HepG2 (cell line): ENCODE results near the gene DDX23. TPM values are rescaled to one million over a fixed set of nuclear protein-coding genes. Genes with fewer than 3 reads are reported as not detected.

Experiments used
- GABPB1 ChIP-seq: IDR thresholded peaks from 2 replicates; pipeline ENCODE4 v1.6.1; 2016; ENCODE audit warnings: mild to moderate bottlenecking, missing genetic modification reagents, moderate library complexity, missing compliant biosample characterization
- HCFC1 ChIP-seq: fragments of 150-350 bp; IDR thresholded peaks from 2 replicates; pipeline ENCODE4 v1.6.1; 2014; ENCODE audit warnings: low read depth, low read length
- HNF1A ChIP-seq, 2 experiments: sonication (generic) in 1 of 2; formaldehyde crosslinking in 1 of 2; IDR thresholded peaks; 2 replicates each; pipeline versions ENCODE4 v1.4.0 to v1.6.1; 2016 to 2020; ENCODE audit warnings: borderline replicate concordance in 1 of 2, low read depth in 1 of 2, mild to moderate bottlenecking in 1 of 2, missing genetic modification reagents in 1 of 2
- KDM2A ChIP-seq: sonication (generic); formaldehyde crosslinking; IDR thresholded peaks from 2 replicates; pipeline ENCODE4 v1.4.0; 2020; ENCODE audit warnings: low read depth, missing genetic modification reagents, borderline replicate concordance
- KDM5B ChIP-seq: sonication (generic); formaldehyde crosslinking; IDR thresholded peaks from 2 replicates; pipeline ENCODE4 v1.4.0; 2020; ENCODE audit warnings: missing genetic modification reagents, mild to moderate bottlenecking, borderline replicate concordance
- NONO ChIP-seq, 2 experiments: fragments of 450-650 bp in 1 of 2; sonication (generic) in 1 of 2; formaldehyde crosslinking in 1 of 2; IDR thresholded peaks in 1 of 2; conservative IDR thresholded peaks in 1 of 2; 2 replicates each; pipeline versions ENCODE4 v1.6.1 to v1.8.0; 2017 to 2022; ENCODE audit warnings: mild to moderate bottlenecking in 1 of 2, missing genetic modification reagents in 1 of 2, moderate library complexity in 1 of 2
- TFDP2 ChIP-seq: sonication (generic); formaldehyde crosslinking; IDR thresholded peaks from 2 replicates; pipeline ENCODE4 v1.4.0; 2020; ENCODE audit warnings: missing genetic modification reagents
- ZNF343 ChIP-seq: sonication (generic); formaldehyde crosslinking; IDR thresholded peaks from 2 replicates; pipeline ENCODE4 v1.4.0; 2020; ENCODE audit warnings: mild to moderate bottlenecking, missing genetic modification reagents
- ZNF446 ChIP-seq: sonication (generic); formaldehyde crosslinking; IDR thresholded peaks from 2 replicates; pipeline ENCODE4 v1.5.0; 2020; ENCODE audit warnings: mild to moderate bottlenecking, missing genetic modification reagents
- ZNF589 ChIP-seq: sonication (generic); formaldehyde crosslinking; conservative IDR thresholded peaks from 2 replicates; pipeline ENCODE4 v1.8.0; 2022; ENCODE audit warnings: mild to moderate bottlenecking, moderate library complexity, missing genetic modification reagents
- polyA plus RNA-seq, 8 experiments: library from polyadenylated mRNA; depleted of rRNA in 3 of 8; stranded (reverse) in 7 of 8; unstranded in 1 of 8; fragments of >200 nt; fragmentation: Illumina TruSeq in 4 of 8; extraction: Trizol in 4 of 8; gene quantifications; 2 replicates each; pipeline versions ENCODE4 v1.2.1 to v1.2.3, GENCODE V29; 2011 to 2016; ENCODE audit warnings: low read depth in 4 of 8, missing spikeins in 1 of 8, mixed read lengths in 1 of 8; ENCODE audit not compliant: insufficient read depth in 1 of 8
- total RNA-seq, 5 experiments: library from RNA; depleted of rRNA; stranded (reverse); fragments of >200 nt; fragmentation: Illumina TruSeq; extraction: Trizol; gene quantifications; 2 replicates each; pipeline ENCODE4 v1.2.3, GENCODE V29; 2016; ENCODE audit warnings: low read depth in 1 of 5
- TF ChIP-seq, protein P1 (sequence below), 2 experiments: sonication (generic) in 1 of 2; formaldehyde crosslinking in 1 of 2; IDR thresholded peaks; 2 replicates each; pipeline versions ENCODE4 v1.4.0 to v1.6.1; 2018 to 2020; ENCODE audit warnings: missing genetic modification reagents in 2 of 2, borderline replicate concordance in 1 of 2, low read depth in 1 of 2, mild to moderate bottlenecking in 1 of 2, missing biosample characterization in 1 of 2
- TF ChIP-seq, protein P2 (sequence below): sonication (generic); formaldehyde crosslinking; IDR thresholded peaks from 2 replicates; pipeline ENCODE4 v1.5.1; 2020; ENCODE audit warnings: mild to moderate bottlenecking, missing genetic modification reagents, moderate library complexity
- TF ChIP-seq, protein P3 (sequence below): sonication (generic); formaldehyde crosslinking; IDR thresholded peaks from 2 replicates; pipeline ENCODE4 v1.4.0; 2020; ENCODE audit warnings: missing genetic modification reagents, low read depth, mild to moderate bottlenecking, borderline replicate concordance
- TF ChIP-seq, protein P4 (sequence below): sonication (generic); formaldehyde crosslinking; IDR thresholded peaks from 2 replicates; pipeline ENCODE4 v1.5.1; 2020; ENCODE audit warnings: missing genetic modification reagents, mild to moderate bottlenecking, borderline replicate concordance

The DDX23 gene
- total and polyA plus RNA-seq, 2 of the 13 experiments (the other 11 are each of a cell fraction or from before 2014, with no cell fraction given) = 35.7 to 90.0 TPM

- TF ChIP-seq, protein P1, sequence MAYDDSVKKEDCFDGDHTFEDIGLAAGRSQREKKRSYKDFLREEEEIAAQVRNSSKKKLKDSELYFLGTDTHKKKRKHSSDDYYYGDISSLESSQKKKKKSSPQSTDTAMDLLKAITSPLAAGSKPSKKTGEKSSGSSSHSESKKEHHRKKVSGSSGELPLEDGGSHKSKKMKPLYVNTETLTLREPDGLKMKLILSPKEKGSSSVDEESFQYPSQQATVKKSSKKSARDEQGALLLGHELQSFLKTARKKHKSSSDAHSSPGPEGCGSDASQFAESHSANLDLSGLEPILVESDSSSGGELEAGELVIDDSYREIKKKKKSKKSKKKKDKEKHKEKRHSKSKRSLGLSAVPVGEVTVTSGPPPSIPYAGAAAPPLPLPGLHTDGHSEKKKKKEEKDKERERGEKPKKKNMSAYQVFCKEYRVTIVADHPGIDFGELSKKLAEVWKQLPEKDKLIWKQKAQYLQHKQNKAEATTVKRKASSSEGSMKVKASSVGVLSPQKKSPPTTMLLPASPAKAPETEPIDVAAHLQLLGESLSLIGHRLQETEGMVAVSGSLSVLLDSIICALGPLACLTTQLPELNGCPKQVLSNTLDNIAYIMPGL (CRISPR knock-in tag; IDR thresholded peaks at IDR 0.05; ENCODE audit: borderline replicate concordance in 1 of 2, low read depth in 1 of 2) = peak in 1 of 2 experiments; percentile 62; a peak in 2 of 4 replicates
- TF ChIP-seq TFDP2 = peak; percentile 50; the same call in 1 of the 2 replicates
- TF ChIP-seq KDM5B (CRISPR knock-in tag) = peak; percentile 7; the same call in 1 of the 2 replicates
- TF ChIP-seq ZNF343 (CRISPR knock-in tag) = 0 out of 2 replicates have a peak, but pooled peaks have one; percentile 21
- TF ChIP-seq, protein P2, sequence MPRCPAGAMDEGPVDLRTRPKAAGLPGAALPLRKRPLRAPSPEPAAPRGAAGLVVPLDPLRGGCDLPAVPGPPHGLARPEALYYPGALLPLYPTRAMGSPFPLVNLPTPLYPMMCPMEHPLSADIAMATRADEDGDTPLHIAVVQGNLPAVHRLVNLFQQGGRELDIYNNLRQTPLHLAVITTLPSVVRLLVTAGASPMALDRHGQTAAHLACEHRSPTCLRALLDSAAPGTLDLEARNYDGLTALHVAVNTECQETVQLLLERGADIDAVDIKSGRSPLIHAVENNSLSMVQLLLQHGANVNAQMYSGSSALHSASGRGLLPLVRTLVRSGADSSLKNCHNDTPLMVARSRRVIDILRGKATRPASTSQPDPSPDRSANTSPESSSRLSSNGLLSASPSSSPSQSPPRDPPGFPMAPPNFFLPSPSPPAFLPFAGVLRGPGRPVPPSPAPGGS (CRISPR knock-in tag) = peak; percentile 37; the same call in 1 of the 2 replicates
- TF ChIP-seq, protein P3, sequence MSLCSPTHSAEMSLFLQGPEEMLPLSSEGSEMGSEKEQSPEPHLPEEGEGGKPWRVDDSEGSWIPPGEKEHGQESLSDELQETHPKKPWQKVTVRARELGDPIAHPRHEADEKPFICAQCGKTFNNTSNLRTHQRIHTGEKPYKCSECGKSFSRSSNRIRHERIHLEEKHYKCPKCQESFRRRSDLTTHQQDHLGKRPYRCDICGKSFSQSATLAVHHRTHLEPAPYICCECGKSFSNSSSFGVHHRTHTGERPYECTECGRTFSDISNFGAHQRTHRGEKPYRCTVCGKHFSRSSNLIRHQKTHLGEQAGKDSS (CRISPR knock-in tag) = peak; percentile 56; the same call in 1 of the 2 replicates
- TF ChIP-seq NONO (IDR thresholded peaks at IDR 0.05) = no peak
- TF ChIP-seq NONO (CRISPR knock-in tag; conservative IDR thresholded peaks at IDR 0.05) = peak; percentile 35; the same call in 1 of the 2 replicates
- TF ChIP-seq ZNF589 (CRISPR knock-in tag) = 0 out of 2 replicates have a peak, but pooled peaks have one; percentile 41
- TF ChIP-seq GABPB1 (CRISPR knock-in tag) = peak; percentile 88
- TF ChIP-seq ZNF446 (CRISPR knock-in tag) = peak; percentile 33; the same call in 1 of the 2 replicates
- TF ChIP-seq, protein P4, sequence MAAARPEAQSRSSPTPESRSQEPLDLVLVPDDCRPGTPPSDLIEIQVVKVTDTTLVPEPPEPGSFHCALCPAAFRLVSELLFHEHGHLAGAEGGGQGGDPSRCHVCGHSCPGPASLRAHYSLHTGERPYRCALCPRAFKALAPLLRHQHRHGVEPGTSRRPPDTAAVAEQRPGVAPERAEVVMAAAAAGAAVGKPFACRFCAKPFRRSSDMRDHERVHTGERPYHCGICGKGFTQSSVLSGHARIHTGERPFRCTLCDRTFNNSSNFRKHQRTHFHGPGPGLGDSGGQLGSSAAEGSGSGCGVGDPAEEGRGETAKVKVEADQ (CRISPR knock-in tag) = 0 out of 2 replicates have a peak, but pooled peaks have one; percentile 35
- no peak for TF ChIP-seq HCFC1
- peak; percentile 40; the same call in 1 of the 2 replicates for TF ChIP-seq KDM2A (CRISPR knock-in tag)
- peak; percentile 84 for TF ChIP-seq HNF1A (IDR thresholded peaks at IDR 0.05; ENCODE audit: low read depth)
- peak; percentile 72 for TF ChIP-seq HNF1A (CRISPR knock-in tag; IDR thresholded peaks at IDR 0.05; ENCODE audit: borderline replicate concordance)
Observed at GRCh38 chr12:48788854-48789775, 62.8 kb downstream of the DDX23 start, which contains the start of gene ADCY6 (continued).
